HG03045 (cell line): ENCODE results near the gene FLYWCH2.

Experiments used
- ATAC-seq: cut with Tn5 transposase; IDR thresholded peaks from one replicate; pipeline ENCODE4 v1.9.1; 2021; ENCODE audit warnings: mild to moderate bottlenecking, moderate library complexity; ENCODE audit not compliant: unreplicated experiment

FLYWCH2 gene

GRCh38 chr16:2853531-2854073 is 29.4 kb upstream of the FLYWCH2 start:
- ATAC-seq, result no peak

GRCh38 chr16:2854700-2855309 is 28.2 kb upstream of the FLYWCH2 start:
- ATAC-seq, result no peak

- ATAC-seq, result no peak
These were observed 27.5 kb upstream of the FLYWCH2 start for GRCh38 chr16:2855536-2855935.

GRCh38 chr16:2856061-2856670 is 26.8 kb upstream of the FLYWCH2 start:
- no peak for ATAC-seq

GRCh38 chr16:2856686-2857450 is 26.1 kb upstream of the FLYWCH2 start:
- no peak for ATAC-seq

- ATAC-seq, result no peak
These were observed 25.4 kb upstream of the FLYWCH2 start, which contains the start of gene PRSS22 for GRCh38 chr16:2857451-2858244. TSS of gene PRSS22 (minus strand) at chr16:2858170. CDS start at chr16:2858104, 66 bp downstream.

- ATAC-seq, result no peak
These were observed 24.6 kb upstream of the FLYWCH2 start for GRCh38 chr16:2858245-2859025.

GRCh38 chr16:2859686-2860265 is 23.2 kb upstream of the FLYWCH2 start:
- ATAC-seq, result no peak

GRCh38 chr16:2860826-2861567 is 22.0 kb upstream of the FLYWCH2 start:
- ATAC-seq, result no peak

GRCh38 chr16:2865651-2866050 is 17.4 kb upstream of the FLYWCH2 start:
- ATAC-seq, result no peak

- no peak for ATAC-seq
These were observed 16.6 kb upstream of the FLYWCH2 start for GRCh38 chr16:2866431-2866830.

GRCh38 chr16:2867661-2867986 is 15.4 kb upstream of the FLYWCH2 start:
- ATAC-seq, result no peak

GRCh38 chr16:2867987-2868789 is 14.8 kb upstream of the FLYWCH2 start:
- peak; percentile 84 for ATAC-seq

- ATAC-seq, result no peak
These were observed 11.1 kb upstream of the FLYWCH2 start for GRCh38 chr16:2871926-2872325.

- no peak for ATAC-seq
These were observed 8.7 kb upstream of the FLYWCH2 start for GRCh38 chr16:2874032-2874911.

GRCh38 chr16:2874912-2875362 is 8.1 kb upstream of the FLYWCH2 start:
- no peak for ATAC-seq

- no peak for ATAC-seq
These were observed 3.0 kb upstream of the FLYWCH2 start for GRCh38 chr16:2879854-2880508.
